ENCODE results near the gene NFIA.
"Not testable (repeated sequence)": the region's sequence is repeated elsewhere in the genome, so short reads cannot be mapped to it uniquely, and the experiment has no call there.

NFIA gene

GRCh38 chr1:61457526-61458040, 375.2 kb downstream of the NFIA start:
- Histone ChIP-seq H3K27ac (no peak overlapping the region), H3K4me3 (no peak overlapping the region)
- DNase-seq (ENCODE audit: low spot score): no peak
- no peak for TF ChIP-seq CTCF (IDR thresholded peaks at IDR 0.05)

GRCh38 chr1:61459345-61459744, 377.0 kb downstream of the NFIA start:
- Histone ChIP-seq H3K4me3 (no peak overlapping the region), H3K27ac (no peak overlapping the region)
- TF ChIP-seq CTCF (IDR thresholded peaks at IDR 0.05): no peak
- DNase-seq (ENCODE audit: low spot score): no peak

- Histone ChIP-seq H3K4me3 (no peak overlapping the region), H3K27ac (no peak overlapping the region)
- no peak for TF ChIP-seq CTCF (IDR thresholded peaks at IDR 0.05)
- no peak for DNase-seq (ENCODE audit: low spot score)
Measured at GRCh38 chr1:61460191-61460590, 377.8 kb downstream of the NFIA start.

GRCh38 chr1:61461406-61462384, 379.3 kb downstream of the NFIA start:
- no peak for TF ChIP-seq CTCF (IDR thresholded peaks at IDR 0.05)
- no peak overlapping the region for H3K4me3 ChIP-seq
- H3K27ac ChIP-seq: no peak overlapping the region
- DNase-seq (ENCODE audit: low spot score): no peak

GRCh38 chr1:61462628-61463027, 380.3 kb downstream of the NFIA start:
- DNase-seq (ENCODE audit: low spot score): no peak
- TF ChIP-seq CTCF (IDR thresholded peaks at IDR 0.05): no peak
- Histone ChIP-seq H3K4me3 (no peak overlapping the region), H3K27ac (no peak overlapping the region)

- no peak for TF ChIP-seq CTCF (IDR thresholded peaks at IDR 0.05)
- no peak overlapping the region for H3K4me3 ChIP-seq
- no peak overlapping the region for H3K27ac ChIP-seq
- no peak for DNase-seq (ENCODE audit: low spot score)
Measured at GRCh38 chr1:61463220-61463619, 380.9 kb downstream of the NFIA start.

- H3K27ac ChIP-seq; H3K4me3 ChIP-seq; DNase-seq (ENCODE audit: low spot score): not testable (repeated sequence)
Measured at GRCh38 chr1:61467836-61468235, 385.5 kb downstream of the NFIA start.

All from coronary artery (tissue), 2 donors.